CD14-positive monocyte (primary cell): ENCODE data around the gene MED8. TPM values are rescaled to one million over a fixed set of nuclear protein-coding genes. Genes with fewer than 3 reads are reported as not detected.

Experiments used
- DNase-seq, 3 donors: peaks; one replicate each; pipeline ENCODE4 v3.0.0-alpha.2; 2011 to 2022
- H2AFZ ChIP-seq: 2 replicates; pipeline ENCODE4 v1.6.0; 2012; ENCODE audit warnings: mild to moderate bottlenecking, low read depth, low read length, inconsistent platforms; ENCODE audit not compliant: insufficient read depth, poor library complexity, severe bottlenecking
- H3K27ac ChIP-seq, 2 donors: 1 replicate in 1 of 2; 2 replicates in 1 of 2; pipeline ENCODE4 v1.5.1; 2012 to 2013; ENCODE audit warnings: low read length in 2 of 2, control low read depth in 1 of 2, inconsistent platforms in 1 of 2, low read depth in 1 of 2, mild to moderate bottlenecking in 1 of 2
- H3K27me3 ChIP-seq, 2 donors: one replicate each; pipeline versions ENCODE4 v1.6.0 to v1.6.1; 2011 to 2013; ENCODE audit warnings: low read length in 2 of 2; ENCODE audit not compliant: control insufficient read depth in 2 of 2, insufficient read depth in 2 of 2
- H3K36me3 ChIP-seq, 2 donors: replicated peaks in 1 of 2; 1 replicate in 1 of 2; 2 replicates in 1 of 2; pipeline versions ENCODE4 v1.5.1 to v1.6.1; 2012 to 2013; ENCODE audit warnings: low read length in 2 of 2, control low read depth in 1 of 2, inconsistent platforms in 1 of 2, mild to moderate bottlenecking in 1 of 2; ENCODE audit not compliant: insufficient read depth in 2 of 2, control insufficient read depth in 1 of 2
- H3K4me1 ChIP-seq, 2 donors: 1 replicate in 1 of 2; 2 replicates in 1 of 2; pipeline versions ENCODE4 v1.5.1 to v1.6.1; 2012 to 2013; ENCODE audit warnings: low read length in 2 of 2, control low read depth in 1 of 2, inconsistent platforms in 1 of 2, mild to moderate bottlenecking in 1 of 2, moderate library complexity in 1 of 2; ENCODE audit not compliant: insufficient read depth in 2 of 2, control insufficient read depth in 1 of 2
- H3K4me2 ChIP-seq: replicated peaks from 2 replicates; pipeline ENCODE3; 2012; ENCODE audit warnings: low read length, moderate library complexity, mild to moderate bottlenecking; ENCODE audit not compliant: poor library complexity, severe bottlenecking; ENCODE audit errors: extremely low read depth
- H3K4me3 ChIP-seq, 3 experiments: fragments of 200-600 bp in 1 of 3; sonication (generic) in 1 of 3; replicated peaks in 1 of 3; 1 replicate in 2 of 3; 2 replicates in 1 of 3; pipeline ENCODE4 v1.5.1; 2011 to 2013; ENCODE audit warnings: low read length in 3 of 3, mild to moderate bottlenecking in 3 of 3, control low read depth in 2 of 3, low read depth in 2 of 3, inconsistent platforms in 1 of 3, moderate library complexity in 1 of 3
- H3K79me2 ChIP-seq: 2 replicates; pipeline ENCODE4 v1.6.0; 2012; ENCODE audit warnings: mild to moderate bottlenecking, control low read depth, inconsistent platforms, low read length, moderate library complexity; ENCODE audit not compliant: insufficient read depth
- H3K9ac ChIP-seq: 2 replicates; pipeline ENCODE4 v1.6.0; 2017; ENCODE audit warnings: low read length, mild to moderate bottlenecking; ENCODE audit not compliant: insufficient read depth, poor library complexity, severe bottlenecking
- H3K9me3 ChIP-seq, 2 donors: replicated peaks in 1 of 2; 1 replicate in 1 of 2; 2 replicates in 1 of 2; pipeline versions ENCODE4 v1.5.1 to v1.6.1; 2012 to 2013; ENCODE audit warnings: low read length in 2 of 2, control low read depth in 1 of 2; ENCODE audit not compliant: control insufficient read depth in 1 of 2, insufficient read depth in 1 of 2
- H4K20me1 ChIP-seq: 2 replicates; pipeline ENCODE4 v1.6.0; 2012; ENCODE audit warnings: mild to moderate bottlenecking, low read length, control low read depth, moderate library complexity; ENCODE audit not compliant: insufficient read depth
- H3K27ac Mint-ChIP-seq, 7 donors: one replicate each; pipeline ENCODE4 v1.8.0; 2020; ENCODE audit warnings: mild to moderate bottlenecking in 7 of 7, mixed read lengths in 7 of 7, moderate library complexity in 6 of 7, inconsistent platforms in 2 of 7
- H3K27me3 Mint-ChIP-seq, 3 donors: one replicate each; pipeline ENCODE4 v1.8.0; 2021 to 2022; ENCODE audit warnings: low read depth in 3 of 3, mild to moderate bottlenecking in 3 of 3, mixed read lengths in 3 of 3, moderate library complexity in 3 of 3, inconsistent platforms in 1 of 3
- H3K36me3 Mint-ChIP-seq, 2 donors: one replicate each; pipeline ENCODE4 v1.8.0; 2020; ENCODE audit warnings: mixed read lengths in 2 of 2, inconsistent platforms in 1 of 2, mild to moderate bottlenecking in 1 of 2
- H3K4me1 Mint-ChIP-seq: one replicate; pipeline ENCODE4 v1.8.0; 2020; ENCODE audit warnings: mild to moderate bottlenecking, mixed read lengths
- H3K4me3 Mint-ChIP-seq, 2 donors: one replicate each; pipeline ENCODE4 v1.8.0; 2020; ENCODE audit warnings: mild to moderate bottlenecking in 2 of 2, mixed read lengths in 2 of 2, moderate library complexity in 1 of 2
- H3K9me3 Mint-ChIP-seq, 7 donors: one replicate each; pipeline ENCODE4 v1.8.0; 2020 to 2022; ENCODE audit warnings: mixed read lengths in 7 of 7, mild to moderate bottlenecking in 6 of 7, moderate library complexity in 6 of 7, inconsistent platforms in 2 of 7
- WGBS: methylation state at CpG from one replicate; pipeline ENCODE4 v1.1.5; 2013; ENCODE audit warnings: missing lambda C conversion rate; ENCODE audit not compliant: insufficient coverage; 5-methylcytosine and 5-hydroxymethylcytosine counted together
- intact Hi-C, 2 donors: fragments of 100-400 bp; cut with micrococcal nuclease; formaldehyde crosslinking; loops; one replicate each; pipeline versions ENCODE4 v1.15.0 to v1.15.1; 2023
- polyA plus RNA-seq, 3 donors: library from polyadenylated mRNA; depleted of rRNA in 1 of 3; unstranded in 2 of 3; stranded (reverse) in 1 of 3; fragments of 300-500 nt in 2 of 3; fragments of >200 nt in 1 of 3; fragmentation: Illumina TruSeq in 2 of 3; gene quantifications; 1 replicate in 2 of 3; 2 replicates in 1 of 3; pipeline ENCODE4 v1.2.3, GENCODE V29; 2012 to 2021
- TF ChIP-seq, protein P1 (sequence below): fragments of 200-600 bp; IDR thresholded peaks from one replicate; pipeline ENCODE4 v1.8.0; 2022; ENCODE audit warnings: antibody characterized with exemption, mild to moderate bottlenecking

Gene MED8
- polyA plus RNA-seq, 3 donors = 16.6 to 41.8 (median 40.7) TPM

DNA sequence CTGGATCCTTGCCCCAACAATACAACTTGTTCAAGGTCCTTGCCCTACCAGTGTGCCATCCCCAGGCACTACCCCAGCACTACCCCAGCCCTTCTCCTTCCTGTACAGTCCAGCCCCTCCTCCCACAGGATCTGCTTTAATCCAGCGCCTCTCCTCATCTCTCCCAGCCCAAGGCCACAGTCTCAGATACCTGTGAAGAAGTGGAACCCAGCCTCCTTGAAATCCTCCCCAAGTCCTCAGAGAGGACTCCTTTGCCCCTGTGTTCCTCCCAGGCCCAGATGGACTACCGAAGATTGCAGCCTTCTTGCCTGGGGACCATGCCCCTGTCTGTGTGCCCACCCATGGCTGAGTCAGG is 37.3 kb downstream of the MED8 start:
- TF ChIP-seq, protein P1, sequence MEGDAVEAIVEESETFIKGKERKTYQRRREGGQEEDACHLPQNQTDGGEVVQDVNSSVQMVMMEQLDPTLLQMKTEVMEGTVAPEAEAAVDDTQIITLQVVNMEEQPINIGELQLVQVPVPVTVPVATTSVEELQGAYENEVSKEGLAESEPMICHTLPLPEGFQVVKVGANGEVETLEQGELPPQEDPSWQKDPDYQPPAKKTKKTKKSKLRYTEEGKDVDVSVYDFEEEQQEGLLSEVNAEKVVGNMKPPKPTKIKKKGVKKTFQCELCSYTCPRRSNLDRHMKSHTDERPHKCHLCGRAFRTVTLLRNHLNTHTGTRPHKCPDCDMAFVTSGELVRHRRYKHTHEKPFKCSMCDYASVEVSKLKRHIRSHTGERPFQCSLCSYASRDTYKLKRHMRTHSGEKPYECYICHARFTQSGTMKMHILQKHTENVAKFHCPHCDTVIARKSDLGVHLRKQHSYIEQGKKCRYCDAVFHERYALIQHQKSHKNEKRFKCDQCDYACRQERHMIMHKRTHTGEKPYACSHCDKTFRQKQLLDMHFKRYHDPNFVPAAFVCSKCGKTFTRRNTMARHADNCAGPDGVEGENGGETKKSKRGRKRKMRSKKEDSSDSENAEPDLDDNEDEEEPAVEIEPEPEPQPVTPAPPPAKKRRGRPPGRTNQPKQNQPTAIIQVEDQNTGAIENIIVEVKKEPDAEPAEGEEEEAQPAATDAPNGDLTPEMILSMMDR = no peak
- Histone ChIP-seq H3K9me3 (no peaks in the 10 kb centered on the region), H3K4me3 (no peak overlapping the region), H3K9ac (no peak overlapping the region), H3K4me2 (no peak overlapping the region), H2AFZ (no peak overlapping the region), H3K27me3 (no peaks in the 10 kb centered on the region), H3K36me3 (no peaks in the 10 kb centered on the region), H3K79me2 (no peaks in the 10 kb centered on the region), H3K4me1 (peaks cover 0 to under 1% of the 10 kb centered on the region in 2 donors), H4K20me1 (no peaks in the 10 kb centered on the region), H3K27ac (no peak overlapping the region)
- Mint-ChIP-seq H3K4me1 (peaks cover 16% of the 10 kb centered on the region), H3K27ac (peak overlapping the region in 2 of 7 donors; percentile 38 to 49), H3K27me3 (peaks cover 0 to 5% (median 2%) of the 10 kb centered on the region in 3 donors), H3K9me3 (no peaks in the 10 kb centered on the region), H3K36me3 (peaks cover 4 to 7% of the 10 kb centered on the region in 2 donors), H3K4me3 (no peak overlapping the region)
- intact Hi-C loops = loop anchor here in 1 of 2 donors (5.0 kb wide), 1 partner anchor 35 kb away; the partner anchor contains the start of genes MED8 and SZT2
- WGBS = 92% methylated on average over 1 of the region's 2 CpGs
- no peak for DNase-seq

DNA sequence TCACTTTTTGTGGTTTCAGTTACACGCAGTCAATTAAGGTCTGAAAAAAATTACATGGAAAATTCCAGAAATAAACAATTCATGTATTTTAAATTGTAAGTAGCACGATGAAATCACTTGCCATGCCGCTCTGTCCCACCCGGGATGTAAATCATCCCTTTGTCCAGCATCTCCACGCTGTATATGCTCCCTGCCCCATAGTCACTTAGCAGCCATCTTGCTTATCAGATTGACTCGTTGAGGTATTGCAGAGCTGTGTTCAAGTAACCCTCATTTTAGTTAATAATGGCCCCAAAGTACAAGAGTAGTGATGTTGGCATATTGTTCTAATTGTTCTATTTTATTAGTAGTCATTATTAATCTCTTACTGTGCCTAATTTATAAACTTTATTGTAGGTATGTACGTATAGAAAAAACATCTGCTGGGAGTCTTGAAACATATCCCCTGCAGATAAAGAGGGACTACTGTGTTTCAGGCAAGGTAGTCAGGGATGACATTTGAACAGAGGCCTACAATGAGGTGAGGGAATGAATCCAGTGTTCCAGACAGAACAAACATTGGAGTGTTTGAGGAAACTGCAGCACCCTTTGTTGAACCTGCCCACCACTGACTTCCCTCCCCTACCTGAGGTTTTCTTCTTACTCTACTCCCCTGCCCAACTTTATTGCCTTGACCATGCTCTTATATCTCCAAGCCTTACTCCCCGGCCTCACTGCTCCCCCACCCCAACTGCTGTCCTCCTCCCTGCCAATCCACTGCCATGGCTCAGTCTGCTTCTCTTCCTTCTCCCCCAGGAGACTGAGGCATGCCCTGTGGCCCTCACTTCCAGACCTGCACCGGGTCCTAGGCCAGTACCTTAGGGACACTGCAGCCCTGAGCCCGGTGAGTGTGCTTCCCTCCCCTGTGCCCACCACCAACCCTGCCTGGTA is 37.9 kb downstream of the MED8 start:
- DNase-seq = no peak
- Histone ChIP-seq H3K4me1 (no peaks in the 10 kb centered on the region), H3K27ac (no peak overlapping the region), H2AFZ (no peak overlapping the region), H3K27me3 (no peaks in the 10 kb centered on the region), H3K79me2 (no peaks in the 10 kb centered on the region), H3K9ac (no peak overlapping the region), H3K9me3 (no peaks in the 10 kb centered on the region), H4K20me1 (no peaks in the 10 kb centered on the region), H3K4me3 (no peak overlapping the region), H3K36me3 (no peaks in the 10 kb centered on the region), H3K4me2 (no peak overlapping the region)
- H3K4me1 Mint-ChIP-seq = peaks cover 16% of the 10 kb centered on the region
- intact Hi-C loops = loop anchor here in 1 of 2 donors (5.0 kb wide), 1 partner anchor 36 kb away; the partner anchor contains the start of genes MED8 and SZT2
- no peaks in the 10 kb centered on the region for H3K9me3 Mint-ChIP-seq
- peak overlapping the region in 1 of 7 donors; percentile 7 for H3K27ac Mint-ChIP-seq
- WGBS = 89% methylated on average over 7 of the region's 10 CpGs
- H3K27me3 Mint-ChIP-seq = peaks cover 2 to 5% (median 2%) of the 10 kb centered on the region in 3 donors
- TF ChIP-seq, protein P1 = no peak
- H3K36me3 Mint-ChIP-seq = peaks cover 4% of the 10 kb centered on the region in 2 donors
- no peak overlapping the region for H3K4me3 Mint-ChIP-seq
